Stimulated activated CD4-positive, alpha-beta T cell treated with anti-CD3 and anti-CD28 coated beads, Interleukin-1b, Interleukin-23, amount 100 ng/mL, for 24 hours (primary cell): ENCODE measurements around the gene BEX3.

ENCODE experiments used
- DNase-seq, 4 experiments: peaks; one replicate each; pipeline ENCODE4 v3.0.0-alpha.2; 2020; ENCODE audit warnings: low read depth in 4 of 4, low spot score in 1 of 4

The BEX3 gene

GRCh38 chrX:103417933-103418332 lies 41.6 kb downstream of the BEX3 start:
- DNase-seq = no peak

GRCh38 chrX:103418811-103419340 lies 42.5 kb downstream of the BEX3 start:
- DNase-seq = no peak

DNA sequence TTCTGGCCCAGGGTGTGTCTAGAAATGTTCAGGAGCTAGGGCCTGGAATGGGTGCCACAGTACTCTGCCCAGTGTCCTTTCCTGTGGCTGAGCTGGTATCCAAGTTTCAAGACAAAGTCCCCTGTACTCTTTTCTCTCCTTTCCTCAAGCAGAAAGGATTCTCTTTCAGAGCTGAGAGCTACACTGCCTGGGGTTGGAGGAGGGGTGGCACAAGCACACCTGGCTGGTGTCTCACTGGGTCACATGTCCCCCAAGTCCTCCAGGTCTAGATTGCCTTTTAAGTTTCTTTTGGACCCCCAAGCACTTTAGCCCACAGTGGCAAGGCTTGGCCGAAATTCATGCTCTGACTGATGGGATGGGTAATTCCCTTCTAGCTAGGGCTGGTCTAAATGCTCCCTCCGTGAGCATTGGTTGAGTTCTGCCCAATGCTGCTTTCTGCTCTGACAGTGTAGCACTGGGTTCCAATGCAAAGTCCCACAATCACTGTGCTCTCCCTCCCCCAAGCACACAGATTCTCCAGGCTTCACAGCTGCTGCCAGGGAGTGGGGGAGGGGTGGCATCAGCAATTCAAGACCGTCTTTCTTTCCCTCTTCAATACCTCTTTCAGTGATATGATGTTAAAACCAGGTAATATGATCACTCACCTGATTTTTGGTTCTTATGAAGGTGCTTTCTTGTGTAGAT lies 47.8 kb downstream of the BEX3 start:
- no peak for DNase-seq
